NCI-H187 treated with DMSO at 0.1 percent for 48 hours (cell line): ENCODE measurements around the gene PLIN4.

Experiments used
- DNase-seq: peaks from one replicate; lab custom pipeline; 2025; lab: John Stamatoyannopoulos, UW

The PLIN4 gene

DNA sequence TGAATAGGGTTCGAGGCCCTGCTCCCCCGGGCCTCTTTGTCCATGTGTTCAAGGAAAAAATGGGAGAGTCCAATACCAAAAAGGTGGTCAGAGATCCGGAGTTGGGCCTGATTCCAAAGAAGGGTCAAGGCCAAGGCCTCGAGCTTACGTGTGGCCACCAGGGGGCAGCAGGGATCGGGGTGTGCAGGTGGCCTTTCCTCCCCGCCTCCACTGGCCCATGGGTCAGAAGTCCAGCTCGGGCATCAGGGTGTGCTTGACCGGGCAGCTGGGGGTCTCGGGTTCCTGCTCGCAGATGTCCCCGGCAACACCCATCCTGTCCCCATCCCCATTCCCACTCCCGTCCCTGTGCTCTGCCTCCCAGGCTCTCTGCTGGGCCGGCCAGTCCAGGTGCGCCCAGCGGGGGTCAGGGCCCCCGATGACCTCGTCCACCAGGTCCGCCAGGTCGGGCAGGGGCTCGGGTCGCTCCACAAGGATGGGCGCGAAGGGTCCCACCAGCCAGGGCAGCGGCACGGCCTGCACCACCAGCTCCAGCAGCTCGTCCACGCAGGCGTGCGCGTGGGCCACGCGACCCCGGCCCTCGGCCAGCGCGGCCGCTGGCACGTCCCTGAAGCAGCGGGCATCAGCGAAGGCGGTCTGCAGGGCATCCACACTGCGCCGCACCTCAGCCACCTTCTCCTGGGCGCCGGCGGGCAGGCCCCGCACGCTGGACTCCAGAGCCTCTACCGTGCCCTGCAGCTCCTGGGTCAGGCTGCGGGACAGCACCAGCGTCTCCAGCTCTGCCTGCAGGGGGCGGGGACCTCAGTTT lies 5.2 kb upstream of the PLIN4 start:
- DNase-seq: no peak

DNA sequence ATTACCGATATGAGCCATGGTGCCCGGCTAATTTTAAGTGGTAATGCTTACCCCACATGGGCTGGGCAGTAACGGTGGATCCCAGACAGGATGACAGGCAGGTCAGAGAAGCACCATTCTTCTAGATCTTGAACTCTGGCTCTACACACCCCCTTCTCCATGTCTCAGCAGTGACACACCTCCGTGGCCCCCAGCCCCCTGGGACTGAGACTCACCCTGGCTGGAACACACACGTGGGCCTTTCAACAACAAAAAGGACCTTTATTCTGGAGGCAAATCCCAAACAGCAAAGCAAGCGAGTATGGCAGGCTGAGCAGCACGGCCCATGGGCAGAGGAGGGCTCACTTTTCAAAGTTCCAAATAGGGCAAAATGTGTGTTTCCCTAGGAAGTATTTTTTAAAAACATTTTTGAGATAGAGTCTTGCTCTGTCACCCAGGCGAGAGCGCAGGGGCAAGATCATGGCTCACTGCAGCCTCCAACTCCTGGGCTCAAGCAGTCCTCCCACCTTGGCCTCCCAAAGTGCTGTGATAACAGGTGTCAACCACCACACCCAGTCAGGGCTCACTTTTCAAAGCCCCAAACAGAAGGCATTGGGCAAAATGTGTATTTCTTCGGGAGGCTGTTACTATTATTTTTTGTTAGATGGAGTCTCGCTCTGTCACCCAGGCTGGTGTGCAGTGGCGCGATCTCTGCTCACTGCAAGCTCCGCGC lies 4.2 kb upstream of the PLIN4 start:
- DNase-seq: no peak

DNA sequence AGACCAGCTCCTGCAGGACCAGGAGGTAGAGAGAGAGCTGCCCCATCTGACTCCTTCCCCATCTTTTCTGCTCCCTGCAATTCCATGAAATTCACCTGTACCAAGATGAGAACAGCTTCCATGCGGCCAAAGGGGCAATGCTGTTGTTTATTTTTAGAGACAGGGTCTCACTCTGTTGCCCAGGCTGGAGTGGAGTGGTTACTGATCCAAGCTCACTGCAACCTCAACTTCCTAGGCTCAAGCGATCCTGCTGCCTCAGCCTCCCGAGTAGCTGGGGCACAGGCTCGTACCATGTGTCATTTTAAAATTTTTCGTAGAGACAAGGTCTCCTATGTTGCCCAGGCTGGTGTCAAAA lies 3.6 kb upstream of the PLIN4 start:
- no peak for DNase-seq

DNA sequence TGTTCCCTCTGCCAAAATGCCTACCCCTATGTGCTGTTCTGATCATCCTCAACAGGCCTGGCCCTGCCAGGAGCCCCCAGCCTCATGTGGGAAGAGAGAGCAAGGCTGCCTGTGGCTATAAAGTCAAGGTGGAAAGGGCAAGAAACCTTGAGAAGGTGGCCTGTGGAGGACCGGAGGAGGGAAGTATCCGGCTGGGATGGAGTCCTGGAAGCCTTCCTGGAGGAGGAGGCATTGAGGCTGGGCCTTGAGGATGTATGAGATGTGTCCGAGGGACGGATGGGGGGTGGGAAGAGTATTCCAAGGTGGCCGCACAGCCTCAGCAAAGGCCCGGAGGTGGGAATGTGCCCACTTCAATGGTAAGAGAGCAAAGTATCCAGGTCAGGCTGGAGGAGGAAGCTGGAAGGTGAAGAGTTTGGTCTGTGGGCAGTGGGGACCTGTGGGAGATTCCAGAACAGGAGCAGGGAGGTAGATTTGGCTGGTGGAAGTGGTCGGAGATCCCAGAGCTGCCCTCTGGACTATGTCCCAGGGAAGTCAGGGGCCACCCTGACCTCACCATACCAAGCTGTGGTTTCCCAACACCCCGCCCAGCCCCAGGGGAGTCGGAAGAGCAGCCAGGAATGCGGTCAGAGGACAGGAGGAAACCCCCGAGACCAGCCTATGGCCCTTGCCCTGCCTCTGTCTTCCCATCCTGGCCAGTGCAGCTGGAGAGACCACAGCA lies 3.0 kb upstream of the PLIN4 start:
- no peak for DNase-seq

DNA sequence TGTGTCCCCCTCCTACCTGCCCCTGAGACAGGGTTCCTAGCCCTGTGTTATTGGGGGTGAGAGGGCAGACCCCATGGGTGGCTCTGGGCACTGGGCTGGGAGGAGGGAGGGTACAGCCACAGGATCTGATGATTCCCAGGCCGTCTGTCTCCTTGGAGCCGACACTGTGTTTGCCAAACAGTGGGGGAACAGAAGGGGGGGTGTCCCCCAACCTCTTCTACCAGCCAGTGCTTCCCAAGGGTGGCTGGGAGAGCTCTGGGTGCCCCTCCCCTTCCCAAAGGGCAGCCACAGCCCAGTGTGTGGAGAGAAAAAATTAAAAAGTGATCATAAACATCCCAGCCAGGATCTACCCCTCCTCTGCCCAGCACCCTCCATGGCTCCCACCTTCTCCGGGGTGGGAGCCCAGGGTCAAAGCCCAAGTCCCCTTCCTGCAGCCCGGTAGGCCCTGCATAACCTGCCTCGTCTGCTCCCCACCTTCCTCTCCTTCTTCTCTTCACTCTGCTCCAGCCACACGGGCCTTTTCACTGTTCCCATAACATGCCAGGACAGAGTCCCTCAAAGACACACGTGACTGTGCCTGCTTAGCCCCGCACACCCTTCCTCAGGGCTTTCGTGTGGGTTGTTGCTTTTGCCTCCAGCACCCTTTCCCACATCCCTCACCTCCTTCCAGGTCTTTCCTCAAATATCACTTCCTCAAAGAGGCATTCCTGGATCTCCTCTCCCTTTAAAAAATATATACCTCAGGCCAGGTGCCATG lies 1.4 kb upstream of the PLIN4 start:
- DNase-seq: no peak

DNA sequence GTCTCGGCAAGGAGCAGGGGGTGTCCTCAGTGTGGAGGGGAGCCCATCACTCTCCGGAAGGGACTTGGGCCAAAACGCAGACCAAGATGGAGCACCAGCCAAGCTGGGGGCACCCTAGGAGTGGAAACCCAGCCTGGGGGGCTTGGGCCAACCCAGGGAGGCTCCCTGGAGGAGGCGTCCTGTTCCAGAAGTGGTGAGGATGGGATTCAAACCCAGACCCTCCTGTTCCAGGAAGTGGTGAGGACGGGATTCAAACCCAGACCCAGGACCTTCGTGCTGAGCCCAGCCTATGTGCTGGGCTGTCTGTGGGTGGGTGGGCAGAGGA lies 848 bp upstream of the PLIN4 start:
- no peak for DNase-seq

DNA sequence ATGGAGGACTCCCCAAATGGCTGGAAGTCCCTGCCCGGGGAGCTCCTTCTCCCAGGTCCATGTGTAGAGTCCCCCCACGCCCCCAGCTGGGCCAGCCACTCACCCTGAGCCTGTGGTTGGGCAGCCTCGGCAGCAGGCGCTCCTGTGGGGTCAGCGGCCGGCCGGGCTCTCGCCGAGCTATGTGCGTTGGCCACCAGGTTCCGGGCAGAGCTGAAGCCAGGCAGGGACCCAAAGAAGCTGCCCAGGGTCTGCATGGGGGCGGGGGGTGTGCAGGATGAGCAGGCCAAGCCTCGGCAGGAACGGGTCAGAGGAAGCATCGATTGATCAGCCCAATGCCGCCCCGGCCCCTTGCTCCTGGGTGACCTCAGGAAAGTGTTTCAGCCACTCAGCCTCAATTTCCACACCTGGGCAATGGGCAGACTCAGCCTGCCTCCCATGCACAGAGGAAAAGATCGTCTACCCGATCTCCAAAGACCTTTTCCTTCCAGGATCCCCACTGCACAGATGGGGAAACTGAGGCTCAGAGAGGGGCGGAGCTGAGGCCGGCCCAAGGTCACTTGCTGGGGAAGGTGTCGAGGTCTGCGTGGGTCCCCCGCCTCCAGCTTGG lies 732 bp downstream of the PLIN4 start:
- no peak for DNase-seq

DNA sequence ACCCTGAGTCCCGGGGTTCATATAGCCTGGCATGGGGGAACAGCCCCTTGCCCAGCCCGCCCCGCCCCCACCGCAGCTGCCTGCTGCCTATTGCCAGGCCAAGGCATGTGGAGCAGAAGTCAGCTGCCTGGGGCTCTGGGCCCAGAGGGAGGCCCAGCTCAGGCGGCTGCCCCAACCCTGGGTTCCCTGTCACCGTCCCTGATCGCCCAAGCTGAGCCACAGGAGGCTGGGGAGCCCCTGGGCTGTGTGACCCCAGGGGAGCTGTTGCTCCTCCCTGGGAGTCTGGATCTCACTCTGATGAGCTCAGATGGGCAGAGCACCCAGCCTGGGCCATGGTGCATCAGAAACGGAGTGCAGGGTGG lies 1.4 kb downstream of the PLIN4 start:
- no peak for DNase-seq

DNA sequence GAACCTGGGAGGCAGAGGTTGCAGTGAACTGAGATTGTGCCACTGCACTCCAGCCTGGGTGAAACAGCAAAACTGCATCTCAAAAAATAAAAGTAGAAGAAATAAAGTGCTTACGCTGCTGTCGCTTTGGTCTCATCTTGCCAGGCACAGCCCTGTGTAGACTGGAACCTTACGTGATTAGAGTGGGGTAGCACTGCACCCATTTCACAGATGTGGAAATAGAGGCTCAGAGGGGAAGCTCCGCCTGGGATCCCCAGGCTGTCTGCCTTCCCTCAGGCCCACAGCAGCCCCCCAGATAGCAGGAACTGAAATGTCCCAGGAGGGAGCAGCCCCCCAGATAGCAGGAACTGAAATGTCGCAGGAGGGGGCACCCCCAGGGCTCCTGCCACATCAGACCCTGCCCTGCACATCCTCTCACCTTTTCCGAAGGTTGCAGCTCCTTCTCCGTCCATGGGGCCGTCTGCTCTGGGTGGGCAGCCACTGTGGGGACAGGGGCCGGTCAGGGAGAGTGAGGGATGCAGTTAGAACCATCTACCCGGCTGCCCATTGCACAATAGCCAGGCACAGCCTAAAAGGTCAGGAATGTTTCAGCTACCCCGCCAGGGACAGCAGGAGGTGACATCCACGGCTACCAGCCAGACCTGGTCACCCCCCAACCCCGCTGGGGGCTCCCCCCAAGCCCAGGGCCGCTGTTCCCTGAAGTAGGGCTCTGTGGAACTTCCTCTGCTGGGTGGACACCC lies 1.9 kb downstream of the PLIN4 start:
- DNase-seq: no peak

DNA sequence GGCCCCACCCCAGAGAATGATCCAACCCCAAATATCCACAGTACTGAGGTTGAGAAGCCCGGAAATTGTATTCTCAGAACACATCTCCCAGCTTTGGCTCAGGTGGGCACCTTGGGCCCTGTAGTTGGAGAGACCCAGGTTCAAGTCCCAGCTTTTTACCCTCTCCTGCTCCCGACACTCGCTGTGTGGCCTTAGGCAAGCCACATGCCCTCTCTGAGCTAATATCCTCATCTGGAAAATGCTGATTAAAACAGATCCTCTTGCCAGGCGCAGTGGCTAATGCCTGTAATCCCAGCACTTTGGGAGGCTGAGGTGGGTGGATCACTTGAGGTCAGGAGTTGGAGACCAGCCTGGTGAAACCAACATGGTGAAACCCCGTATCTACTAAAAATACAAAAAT lies 2.6 kb downstream of the PLIN4 start:
- no peak for DNase-seq

DNA sequence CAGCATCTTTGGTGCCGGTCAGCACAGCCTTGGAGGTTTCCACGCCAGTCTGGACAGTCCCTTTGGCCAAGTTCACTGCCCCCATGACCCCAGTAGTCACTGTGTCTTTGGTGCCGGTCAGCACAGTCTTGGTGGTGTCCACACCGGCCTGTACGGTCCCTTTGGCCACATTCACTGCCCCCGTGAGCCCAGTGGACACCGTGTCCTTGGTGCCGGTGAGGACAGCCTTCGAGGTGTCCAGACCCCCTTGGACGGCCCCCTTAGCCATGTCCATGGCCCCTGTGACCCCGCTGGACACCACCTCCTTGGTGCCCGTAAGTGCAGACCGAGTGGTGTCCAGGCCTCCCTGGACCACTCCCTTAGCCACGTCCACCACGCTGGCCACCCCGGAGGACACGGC lies 5.0 kb downstream of the PLIN4 start:
- no peak for DNase-seq

DNA sequence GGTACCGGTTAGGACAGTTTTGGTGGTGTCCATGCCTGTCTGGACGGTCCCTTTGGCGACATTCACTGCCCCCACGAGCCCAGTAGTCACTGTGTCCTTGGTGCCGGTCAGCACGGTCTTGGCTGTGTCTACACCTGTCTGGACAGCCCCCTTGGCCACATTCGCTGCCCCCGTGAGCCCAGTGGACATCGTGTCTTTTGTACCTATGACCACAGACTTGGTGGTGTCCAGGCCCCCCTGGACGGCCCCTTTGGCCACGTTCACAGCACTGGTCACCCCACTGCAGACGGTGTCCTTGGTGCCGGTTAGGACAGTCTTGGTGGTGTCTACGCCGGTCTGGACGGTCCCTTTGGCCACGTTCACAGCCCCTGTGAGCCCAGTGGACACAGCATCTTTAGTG lies 6.2 kb downstream of the PLIN4 start:
- DNase-seq: no peak

DNA sequence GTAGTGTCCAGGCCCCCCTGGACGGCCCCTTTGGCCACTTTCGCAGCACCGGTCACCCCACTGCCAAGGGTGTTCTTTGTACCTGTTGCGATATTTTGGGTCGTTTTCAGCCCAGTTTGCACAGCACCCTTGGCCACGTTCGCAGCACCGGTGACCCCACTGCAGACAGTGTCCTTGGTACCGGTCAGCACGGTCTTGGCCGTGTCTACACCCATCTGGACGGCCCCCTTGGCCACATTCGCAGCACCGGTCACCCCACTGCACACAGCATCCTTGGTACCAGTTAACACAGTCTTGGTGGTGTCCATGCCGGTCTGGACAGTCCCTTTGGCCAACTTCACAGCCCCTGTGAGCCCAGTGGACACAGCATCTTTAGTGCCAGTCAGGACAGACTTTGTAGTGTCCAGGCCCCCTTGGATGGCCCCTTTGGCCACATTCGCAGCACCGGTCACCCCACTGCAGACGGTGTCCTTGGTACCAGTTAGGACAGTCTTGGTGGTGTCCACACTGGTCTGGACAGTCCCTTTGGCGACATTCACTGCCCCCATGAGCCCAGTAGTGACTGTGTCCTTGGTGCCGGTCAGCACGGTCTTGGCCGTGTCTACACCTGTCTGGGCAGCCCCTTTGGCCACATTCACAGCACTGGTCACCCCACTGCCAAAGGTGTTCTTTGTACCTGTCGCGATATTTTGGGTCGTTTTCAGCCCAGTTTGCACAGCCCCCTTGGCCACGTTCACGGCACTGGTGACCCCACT lies 6.8 kb downstream of the PLIN4 start:
- DNase-seq: no peak

DNA sequence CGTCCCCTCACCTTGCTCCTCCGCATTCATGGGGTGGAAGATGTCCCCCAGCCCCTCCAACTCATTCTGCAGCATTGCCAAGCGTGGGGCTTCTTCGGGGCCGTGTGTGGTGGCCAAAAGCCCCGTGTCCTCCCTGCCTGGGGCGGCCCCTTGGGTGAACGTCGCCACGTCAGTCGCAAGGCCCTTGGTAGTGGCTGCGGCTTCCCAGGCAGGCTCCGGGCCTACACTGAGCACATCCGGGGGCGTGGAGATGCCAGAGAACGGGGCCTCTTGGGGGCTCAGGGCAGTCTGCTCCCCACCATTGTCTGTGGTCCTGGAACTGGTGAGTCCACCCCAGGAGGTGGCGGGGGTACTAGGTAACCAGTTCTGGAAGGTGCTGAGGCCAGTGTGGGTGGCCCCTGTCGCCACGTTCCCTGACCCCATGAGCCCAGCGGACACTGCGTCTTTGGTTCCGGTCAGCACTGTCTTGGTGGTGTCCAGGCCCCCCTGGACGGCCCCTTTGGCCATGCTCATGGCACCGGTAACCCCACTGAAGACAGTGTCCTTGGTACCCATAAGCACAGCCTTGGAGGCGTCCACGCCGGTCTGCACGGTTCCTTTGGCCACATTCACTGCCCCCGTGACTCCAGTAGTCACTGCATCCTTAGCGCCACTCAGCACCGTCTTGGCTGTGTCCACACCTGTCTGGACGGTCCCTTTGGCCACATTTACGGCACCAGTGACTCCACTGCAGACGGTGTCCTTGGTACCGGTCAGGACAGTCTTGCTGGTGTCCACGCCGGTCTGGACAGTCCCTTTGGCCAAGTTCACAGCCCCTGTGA lies 7.6 kb downstream of the PLIN4 start:
- no peak for DNase-seq

DNA sequence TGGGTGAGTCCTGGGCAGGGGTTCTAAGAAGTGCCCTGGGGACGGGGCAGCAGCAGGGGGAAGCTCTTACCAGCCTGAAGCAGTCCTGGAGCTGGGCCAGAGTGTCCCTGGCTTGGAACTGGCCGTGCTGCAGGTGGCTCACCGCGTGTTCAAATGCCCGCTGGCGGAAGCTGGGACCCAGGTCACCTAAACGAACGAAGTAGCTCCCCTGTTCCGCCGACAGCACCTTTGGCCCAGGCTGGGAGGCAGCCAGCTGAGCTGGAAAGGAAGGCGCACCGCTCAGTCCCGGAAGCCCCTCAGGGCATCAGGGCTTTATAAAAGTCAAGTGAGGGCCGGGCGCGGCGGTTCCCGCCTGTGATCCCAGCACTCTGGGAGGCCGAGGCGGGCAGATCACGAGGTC lies 9.6 kb downstream of the PLIN4 start:
- no peak for DNase-seq

DNA sequence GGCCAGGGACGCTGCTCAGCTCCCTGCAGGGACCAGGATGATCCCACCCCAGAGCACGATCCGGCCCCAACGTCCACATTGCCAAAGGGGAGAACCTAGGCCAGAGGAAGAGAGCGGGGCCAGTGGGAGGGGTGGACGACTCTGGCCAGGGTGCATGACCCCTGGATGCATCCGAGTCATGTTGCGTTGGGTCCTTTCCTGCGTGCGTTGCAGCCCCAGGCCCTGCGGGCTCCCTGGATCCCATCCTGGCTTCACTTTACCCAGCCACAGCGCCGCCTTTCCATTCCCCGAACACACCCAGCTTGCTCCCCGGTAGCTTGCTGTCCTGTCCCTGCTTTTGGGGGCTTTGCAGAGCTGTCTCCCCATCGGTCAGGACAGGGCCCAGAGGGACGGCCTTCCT lies 10.5 kb downstream of the PLIN4 start:
- no peak for DNase-seq

DNA sequence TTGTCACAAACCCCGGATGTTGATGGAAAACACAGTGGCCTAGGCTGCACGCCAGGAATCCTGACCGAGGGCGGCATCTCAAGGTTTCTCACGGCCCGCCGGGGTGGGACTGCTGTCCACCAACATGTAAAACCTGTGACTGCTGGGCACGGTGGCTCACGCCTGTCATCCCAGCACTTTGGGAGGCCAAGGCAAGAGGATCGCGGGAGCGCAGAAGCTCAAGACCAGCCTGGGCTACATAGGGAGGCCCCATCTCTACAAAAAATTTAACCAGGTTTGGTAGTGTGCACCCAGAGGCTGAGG lies 11.2 kb downstream of the PLIN4 start:
- no peak for DNase-seq

DNA sequence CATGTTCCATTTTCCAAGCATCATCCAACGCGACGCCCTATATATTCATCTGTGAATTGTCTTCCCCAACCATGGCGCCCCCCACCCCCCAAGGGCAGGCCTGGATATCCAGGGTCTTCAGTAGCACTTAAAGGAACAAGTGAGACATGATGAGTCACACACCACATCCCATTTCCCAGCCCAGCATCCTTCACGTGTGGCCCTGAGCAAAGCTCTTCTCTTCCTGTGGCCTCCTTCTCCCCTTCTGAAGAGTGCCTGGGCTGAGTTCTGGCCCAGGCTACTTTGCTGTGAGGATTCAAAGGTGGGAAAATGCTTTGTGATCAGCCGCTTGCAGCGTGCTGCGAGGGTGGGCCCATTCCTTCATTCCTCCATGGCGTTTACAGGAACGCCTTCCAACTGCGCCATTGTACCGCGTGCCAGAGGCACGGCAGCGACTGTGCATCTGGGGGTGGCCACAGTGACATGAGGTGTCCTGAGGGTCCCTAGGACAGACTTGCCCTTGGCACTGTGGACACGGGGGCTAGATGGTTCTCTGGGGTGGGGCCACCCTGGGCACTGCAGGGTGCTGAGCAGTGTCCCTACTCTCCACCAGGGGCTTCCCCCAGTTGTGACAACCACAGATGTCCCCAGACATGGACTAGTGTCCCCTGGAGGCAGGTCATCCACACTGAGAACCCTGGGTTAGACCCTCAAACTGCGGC lies 11.7 kb downstream of the PLIN4 start:
- no peak for DNase-seq
